Mononuclear cell (primary cell): Measurements from ENCODE around the gene C10orf105. TPM values are rescaled to one million over a fixed set of nuclear protein-coding genes. Genes with fewer than 3 reads are reported as not detected.

ENCODE experiments used
- H3K27me3 ChIP-seq: 2 replicates; pipeline ENCODE4 v1.6.0; 2011; ENCODE audit warnings: low read length, control low read depth; ENCODE audit not compliant: insufficient read depth
- H3K4me1 ChIP-seq: 2 replicates; pipeline ENCODE4 v1.5.1; 2011; ENCODE audit warnings: mild to moderate bottlenecking, low read length, control low read depth; ENCODE audit not compliant: insufficient read depth
- H3K4me3 ChIP-seq: 2 replicates; pipeline ENCODE4 v1.5.1; 2011; ENCODE audit warnings: mild to moderate bottlenecking, low read length, moderate library complexity
- H3K9me3 ChIP-seq: 2 replicates; pipeline ENCODE4 v1.5.1; 2011; ENCODE audit warnings: low read depth, mild to moderate bottlenecking, control low read depth, low read length
- total RNA-seq: library from RNA; depleted of rRNA; stranded (reverse); fragments of >200 nt; gene quantifications from one replicate; pipeline ENCODE4 v1.2.3, GENCODE V29; 2012

C10orf105 gene
- total RNA-seq, 1 donor, result 0.31 TPM

DNA sequence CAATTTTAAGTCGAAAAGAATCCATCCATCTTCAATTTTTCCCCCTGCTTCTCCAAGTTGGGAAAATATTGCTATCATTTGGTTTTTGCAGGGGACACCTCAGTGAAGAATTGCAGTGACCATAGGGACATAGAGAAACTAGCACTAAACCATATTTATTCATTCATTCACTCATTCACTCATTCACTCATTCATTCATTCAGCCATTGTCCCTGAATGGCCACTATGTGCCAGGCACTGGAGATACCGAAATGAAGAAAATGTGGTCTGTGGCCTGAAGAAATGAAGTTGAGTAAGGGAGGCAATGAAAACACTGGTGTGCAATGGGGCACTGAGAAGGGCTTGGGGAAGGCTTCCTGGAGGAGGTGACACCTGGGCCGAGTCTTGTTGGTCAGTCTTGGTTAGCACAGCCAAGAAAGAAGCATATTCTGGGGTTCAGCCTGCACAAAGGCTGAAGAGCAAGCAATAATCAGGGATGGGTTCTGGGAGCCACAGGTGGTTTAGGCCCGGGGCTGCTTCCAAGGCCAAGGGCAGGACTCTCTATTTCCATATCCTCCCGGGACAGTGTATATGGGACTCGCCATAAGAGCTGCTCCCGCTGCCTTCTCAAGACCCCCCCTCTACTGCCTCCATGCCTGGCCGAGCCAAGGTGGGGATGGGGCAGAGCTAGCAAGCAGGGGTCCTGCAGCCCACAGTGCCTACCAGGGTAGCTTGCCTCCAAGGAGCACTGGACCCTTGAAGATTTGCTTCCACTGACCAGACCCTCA lies 25.5 kb upstream of the C10orf105 start:
- H3K27me3 ChIP-seq, result no peaks in the 10 kb centered on the region
- H3K4me1 ChIP-seq, result peaks cover 100% of the 10 kb centered on the region
- no peak overlapping the region for H3K4me3 ChIP-seq
- H3K9me3 ChIP-seq, result no peaks in the 10 kb centered on the region

GRCh38 chr10:71743866-71744265 lies 24.3 kb upstream of the C10orf105 start:
- Histone ChIP-seq H3K4me3 (no peak overlapping the region), H3K9me3 (no peaks in the 10 kb centered on the region), H3K4me1 (peaks cover 100% of the 10 kb centered on the region), H3K27me3 (no peaks in the 10 kb centered on the region)

- H3K4me3 ChIP-seq, result no peak overlapping the region
- H3K9me3 ChIP-seq, result no peaks in the 10 kb centered on the region
- H3K27me3 ChIP-seq, result no peaks in the 10 kb centered on the region
- H3K4me1 ChIP-seq, result peaks cover 100% of the 10 kb centered on the region
These were observed 23.7 kb upstream of the C10orf105 start for GRCh38 chr10:71743089-71743838.

DNA sequence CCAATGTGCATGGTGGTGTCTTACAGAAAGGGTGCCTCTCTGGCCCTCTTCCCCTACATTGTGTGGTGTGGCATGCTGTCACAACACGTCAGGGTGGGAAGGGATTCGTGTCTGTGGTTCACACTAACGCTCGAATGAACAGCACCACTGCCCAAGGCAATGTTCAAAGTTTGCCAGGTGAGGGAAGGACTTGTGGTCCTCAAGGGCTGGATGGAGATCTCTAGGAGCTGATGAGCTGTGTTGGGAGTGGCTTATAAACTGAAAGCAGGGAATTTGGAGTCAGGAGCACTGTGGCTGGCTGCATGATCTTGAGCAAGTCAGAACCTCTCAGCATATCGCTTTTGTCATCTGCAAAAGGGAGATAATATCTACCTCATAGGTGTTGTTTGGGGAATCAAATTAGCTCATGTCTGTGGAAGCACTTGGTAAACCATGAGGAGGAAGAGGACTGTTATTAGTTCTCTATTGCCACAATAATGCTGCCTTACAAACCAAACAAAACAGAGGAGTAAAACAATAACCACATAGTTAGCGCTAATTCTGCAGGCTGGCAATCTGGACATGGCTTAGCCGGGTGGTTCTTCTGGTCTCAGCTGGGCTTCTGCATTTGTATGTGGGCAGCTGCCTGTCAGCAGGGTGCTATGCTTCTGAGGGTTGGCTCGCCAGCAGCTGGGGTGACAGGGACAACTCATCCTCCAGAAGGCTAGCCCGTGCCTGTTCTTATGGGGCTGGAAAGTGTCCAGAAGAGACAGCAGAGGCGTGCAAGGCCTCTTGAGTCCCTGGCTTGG lies 22.9 kb upstream of the C10orf105 start:
- Histone ChIP-seq H3K27me3 (no peaks in the 10 kb centered on the region), H3K4me3 (no peak overlapping the region), H3K9me3 (no peaks in the 10 kb centered on the region), H3K4me1 (peaks cover 100% of the 10 kb centered on the region)

DNA sequence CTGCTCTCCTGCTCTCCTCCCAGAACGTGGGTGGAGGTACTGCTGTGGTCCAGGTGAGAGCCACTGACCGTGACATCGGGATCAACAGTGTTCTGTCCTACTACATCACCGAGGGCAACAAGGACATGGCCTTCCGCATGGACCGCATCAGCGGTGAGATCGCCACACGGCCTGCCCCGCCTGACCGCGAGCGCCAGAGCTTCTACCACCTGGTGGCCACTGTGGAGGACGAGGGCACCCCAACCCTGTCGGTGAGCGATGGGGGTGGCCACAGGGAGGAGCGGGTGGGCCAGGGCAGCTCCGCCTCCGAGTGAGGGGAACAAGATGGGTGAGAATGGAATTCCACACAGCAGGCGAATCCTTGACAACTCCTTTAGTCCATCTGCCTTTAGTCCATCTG lies 22.1 kb upstream of the C10orf105 start:
- Histone ChIP-seq H3K4me1 (peaks cover 100% of the 10 kb centered on the region), H3K27me3 (no peaks in the 10 kb centered on the region), H3K9me3 (no peaks in the 10 kb centered on the region), H3K4me3 (no peak overlapping the region)

DNA sequence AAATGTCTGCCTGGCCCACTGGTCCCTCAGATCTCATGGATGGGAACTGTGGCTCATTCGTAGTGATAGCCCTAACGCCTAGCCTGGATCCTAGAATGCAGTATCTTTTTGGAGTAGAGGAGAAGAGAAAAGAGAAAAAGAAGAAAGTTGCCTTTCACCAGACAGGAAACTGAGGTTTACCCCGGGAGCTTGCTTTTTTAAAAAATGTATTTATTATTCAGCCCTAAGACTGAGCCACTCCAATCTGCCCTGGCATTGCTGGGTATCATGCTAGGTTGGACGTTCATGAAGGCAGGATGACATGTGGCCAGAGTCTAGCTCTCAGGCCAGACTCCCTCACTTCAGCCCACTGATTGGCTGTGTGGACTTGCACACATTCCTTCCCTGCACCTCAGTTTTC lies 21.5 kb upstream of the C10orf105 start:
- Histone ChIP-seq H3K9me3 (no peaks in the 10 kb centered on the region), H3K27me3 (no peaks in the 10 kb centered on the region), H3K4me3 (no peak overlapping the region), H3K4me1 (peaks cover 100% of the 10 kb centered on the region)

GRCh38 chr10:71740069-71740653 lies 20.6 kb upstream of the C10orf105 start:
- H3K4me3 ChIP-seq, result no peak overlapping the region
- no peaks in the 10 kb centered on the region for H3K9me3 ChIP-seq
- no peaks in the 10 kb centered on the region for H3K27me3 ChIP-seq
- peaks cover 100% of the 10 kb centered on the region for H3K4me1 ChIP-seq

DNA sequence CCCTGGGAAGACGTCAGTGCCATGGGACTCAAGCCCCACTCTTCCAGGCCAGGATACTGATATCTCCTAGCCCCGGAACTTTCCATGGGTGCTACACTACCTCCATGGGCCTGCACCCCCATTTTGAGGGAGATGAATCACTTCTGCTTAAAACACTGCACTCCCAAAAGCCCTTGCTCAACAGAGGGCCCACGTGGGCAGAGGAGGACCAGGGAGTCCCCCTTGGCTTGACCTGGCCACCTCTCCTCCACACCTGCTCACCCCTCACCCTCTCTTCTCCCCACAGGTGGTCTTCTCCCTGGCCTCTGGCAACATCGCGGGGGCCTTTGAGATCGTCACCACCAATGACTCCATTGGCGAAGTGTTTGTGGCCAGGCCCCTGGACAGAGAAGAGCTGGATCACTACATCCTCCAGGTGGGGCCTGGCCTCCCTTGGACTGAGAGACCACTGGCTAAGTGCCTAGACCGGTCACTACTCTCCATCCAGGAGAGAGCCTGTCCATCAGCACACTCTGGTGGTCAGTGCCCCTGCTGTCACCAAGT lies 19.9 kb upstream of the C10orf105 start:
- Histone ChIP-seq H3K27me3 (no peaks in the 10 kb centered on the region), H3K4me1 (peaks cover 100% of the 10 kb centered on the region), H3K9me3 (no peaks in the 10 kb centered on the region), H3K4me3 (no peak overlapping the region)

GRCh38 chr10:71737834-71738197 lies 18.2 kb upstream of the C10orf105 start:
- Histone ChIP-seq H3K4me1 (peaks cover 98% of the 10 kb centered on the region), H3K4me3 (no peak overlapping the region)

DNA sequence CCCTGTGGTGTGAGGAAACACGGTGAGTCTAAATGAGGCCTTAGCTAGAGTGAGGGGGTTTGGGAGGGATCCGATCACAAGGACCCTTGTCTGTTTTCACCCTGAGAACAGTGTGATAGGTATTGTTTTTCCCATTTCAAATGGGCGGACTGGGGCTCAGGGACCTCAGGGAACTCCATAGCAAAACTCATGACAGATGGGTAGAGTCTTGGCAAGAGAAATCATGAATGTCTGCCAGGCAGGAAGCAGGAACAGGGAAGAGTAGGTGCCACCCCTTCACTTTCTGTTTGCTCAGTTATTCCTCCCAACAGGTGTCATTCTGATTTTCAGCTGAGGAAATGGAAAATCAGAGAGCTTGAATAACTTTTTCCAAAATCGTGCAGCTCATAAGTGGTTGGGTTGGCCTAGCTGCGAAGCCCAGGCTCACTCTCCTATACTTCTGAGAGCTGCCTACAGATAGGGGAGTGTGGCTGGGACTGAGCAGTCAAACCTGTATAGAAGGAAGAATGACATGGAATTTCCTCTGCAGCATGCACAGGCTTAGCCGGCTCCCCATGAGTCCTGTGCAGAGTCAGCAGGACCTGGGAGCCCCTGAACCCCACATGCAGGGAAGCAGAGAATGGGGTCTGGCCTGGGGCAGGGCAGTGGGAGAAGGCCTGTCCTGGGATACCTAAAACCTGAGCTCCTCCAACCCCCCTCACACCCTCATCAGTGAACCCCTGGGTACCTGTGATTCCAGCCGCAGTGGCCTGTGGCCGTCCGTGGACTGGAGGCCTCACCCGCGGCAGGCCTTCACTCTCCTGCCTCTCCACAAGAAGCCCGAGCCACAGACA lies 17.6 kb upstream of the C10orf105 start:
- H3K4me1 ChIP-seq, result peaks cover 96% of the 10 kb centered on the region
- H3K9me3 ChIP-seq, result no peaks in the 10 kb centered on the region
- H3K27me3 ChIP-seq, result no peaks in the 10 kb centered on the region
- H3K4me3 ChIP-seq, result no peak overlapping the region

More at GRCh38 chr10:71737834-71738197, 18.2 kb upstream of the C10orf105 start:
- Histone ChIP-seq H3K27me3 (no peaks in the 10 kb centered on the region), H3K9me3 (no peaks in the 10 kb centered on the region)

DNA sequence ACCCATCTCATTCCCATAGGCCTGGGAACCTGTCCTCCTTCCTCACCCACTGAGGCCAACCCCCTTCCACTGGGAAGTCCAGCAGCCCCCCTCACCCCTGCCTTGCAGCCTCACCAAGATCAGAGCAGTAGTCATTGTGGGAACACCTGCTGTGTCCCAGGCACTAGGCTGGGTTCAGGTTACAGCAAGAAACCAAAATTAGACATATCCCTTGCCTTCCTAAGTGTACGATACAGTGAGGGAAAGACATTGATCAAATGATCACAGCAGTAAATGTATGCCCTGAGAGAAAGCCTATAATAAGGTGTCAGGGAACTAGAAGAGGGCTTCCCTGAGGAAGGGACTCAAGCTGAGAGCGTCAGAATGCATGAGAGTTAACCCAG lies 17.0 kb upstream of the C10orf105 start:
- Histone ChIP-seq H3K27me3 (no peaks in the 10 kb centered on the region), H3K9me3 (no peaks in the 10 kb centered on the region), H3K4me1 (peaks cover 96% of the 10 kb centered on the region), H3K4me3 (no peak overlapping the region)

GRCh38 chr10:71735709-71736569 lies 16.4 kb upstream of the C10orf105 start:
- H3K4me3 ChIP-seq, result no peak overlapping the region
- no peaks in the 10 kb centered on the region for H3K9me3 ChIP-seq

DNA sequence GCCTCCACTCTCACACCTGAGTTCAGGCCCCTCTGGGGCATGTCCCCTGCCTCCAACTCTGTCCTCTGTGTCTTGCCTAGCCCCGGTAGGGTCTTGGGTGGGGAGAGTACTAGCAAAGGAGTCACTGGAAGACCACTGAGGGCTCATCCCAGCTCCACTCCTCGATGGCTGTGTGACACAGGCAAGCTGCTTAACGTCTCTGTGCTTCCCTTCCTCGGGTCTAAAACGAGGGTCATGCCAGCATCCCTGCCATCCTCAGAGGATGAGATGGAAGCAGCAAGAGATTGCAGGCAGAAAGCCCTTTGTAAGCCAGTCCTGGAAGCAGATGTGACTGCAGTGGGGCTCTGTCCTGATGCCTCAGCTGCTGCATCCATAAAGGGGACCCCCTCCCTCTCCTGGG lies 15.2 kb upstream of the C10orf105 start:
- Histone ChIP-seq H3K9me3 (no peaks in the 10 kb centered on the region), H3K27me3 (no peaks in the 10 kb centered on the region), H3K4me1 (peaks cover 96% of the 10 kb centered on the region), H3K4me3 (no peak overlapping the region)

More at GRCh38 chr10:71735709-71736569, 16.4 kb upstream of the C10orf105 start:
- H3K27me3 ChIP-seq, result no peaks in the 10 kb centered on the region
- H3K4me1 ChIP-seq, result peaks cover 96% of the 10 kb centered on the region
